Activated T-cell treated with anti-CD3 and anti-CD28 coated beads, Interleukin-2, amount 50 U/mL, for 4 hours (primary cell): ENCODE measurements around the gene TMEM259. TPM values are rescaled to one million over a fixed set of nuclear protein-coding genes. Genes with fewer than 3 reads are reported as not detected.

Source experiments
- ATAC-seq, 2 donors: fragments of 200-7000 bp; cut with Tn5 transposase; one replicate each; pipeline ENCODE4 v1.10.0; 2021
- DNase-seq: peaks from one replicate; pipeline ENCODE4 v3.0.0-alpha.2; 2020
- H3K27me3 Mint-ChIP-seq: one replicate; pipeline ENCODE4 v1.8.0; 2021; ENCODE audit warnings: low read depth, mixed read lengths
- H3K36me3 Mint-ChIP-seq: one replicate; pipeline ENCODE4 v1.8.0; 2022; ENCODE audit warnings: mixed read lengths; ENCODE audit not compliant: insufficient read depth
- H3K4me1 Mint-ChIP-seq: one replicate; pipeline ENCODE4 v1.8.0; 2021; ENCODE audit warnings: low read depth, mixed read lengths
- H3K4me3 Mint-ChIP-seq: one replicate; pipeline ENCODE4 v1.8.0; 2021; ENCODE audit warnings: mild to moderate bottlenecking, moderate library complexity, mixed read lengths
- H3K9me3 Mint-ChIP-seq: one replicate; pipeline ENCODE4 v1.8.0; 2021; ENCODE audit warnings: mixed read lengths
- total RNA-seq, 3 donors: library from RNA; stranded (reverse); gene quantifications; one replicate each; pipeline ENCODE4 v1.2.1, GENCODE V29; 2021

Gene TMEM259
- total RNA-seq, 3 donors from 2014 or later: 197 to 210 (median 204) TPM

DNA sequence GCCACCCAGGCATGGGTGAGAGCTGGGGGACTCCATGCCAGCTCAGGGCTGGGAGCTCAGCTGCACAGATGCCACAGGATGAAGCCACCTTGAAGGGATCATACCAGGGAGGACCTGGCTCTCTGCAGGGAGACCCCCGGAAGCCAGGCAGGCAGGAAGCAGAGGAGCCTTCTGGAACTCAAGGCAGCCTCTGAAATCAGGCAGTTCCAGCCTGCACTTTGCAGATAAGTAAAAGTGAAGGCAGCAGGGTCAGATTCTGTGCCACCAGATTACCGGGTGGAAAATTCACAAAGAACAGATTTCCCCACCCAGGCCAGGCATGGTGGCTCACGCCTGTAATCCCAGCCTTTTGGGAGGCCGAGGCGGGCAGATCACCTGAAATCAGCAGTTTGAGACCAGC is 2.5 kb downstream of the TMEM259 start:
- Mint-ChIP-seq H3K4me3 (peak overlapping the region; percentile 92), H3K4me1 (peaks cover 37% of the 10 kb centered on the region), H3K9me3 (no peaks in the 10 kb centered on the region), H3K36me3 (peaks cover 2% of the 10 kb centered on the region), H3K27me3 (no peaks in the 10 kb centered on the region)
- DNase-seq (no peak), ATAC-seq (no peak)

DNA sequence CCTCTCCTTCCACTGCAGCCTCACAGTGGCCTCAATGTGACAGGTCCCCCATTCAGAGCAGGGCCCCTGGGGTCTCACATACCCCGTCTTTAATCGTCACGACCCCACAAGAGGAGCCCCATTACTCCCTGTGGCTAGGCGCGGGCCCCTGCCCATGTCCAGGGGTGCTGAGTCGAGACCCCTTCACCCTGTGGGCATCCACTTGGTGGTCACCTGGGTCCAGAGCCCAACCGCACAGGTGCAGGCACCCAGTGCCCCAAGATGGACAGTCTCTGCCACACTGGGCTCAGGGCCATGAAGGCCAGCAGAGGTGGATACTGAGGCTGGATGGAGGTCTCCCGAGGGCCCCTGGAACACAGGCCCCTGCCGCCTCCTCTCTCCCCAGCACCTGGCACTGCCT is 3.0 kb downstream of the TMEM259 start:
- Mint-ChIP-seq H3K9me3 (no peaks in the 10 kb centered on the region), H3K36me3 (peaks cover 2% of the 10 kb centered on the region), H3K27me3 (no peaks in the 10 kb centered on the region), H3K4me1 (peaks cover 37% of the 10 kb centered on the region), H3K4me3 (peak overlapping the region; percentile 92)
- ATAC-seq: no peak
- DNase-seq: no peak

DNA sequence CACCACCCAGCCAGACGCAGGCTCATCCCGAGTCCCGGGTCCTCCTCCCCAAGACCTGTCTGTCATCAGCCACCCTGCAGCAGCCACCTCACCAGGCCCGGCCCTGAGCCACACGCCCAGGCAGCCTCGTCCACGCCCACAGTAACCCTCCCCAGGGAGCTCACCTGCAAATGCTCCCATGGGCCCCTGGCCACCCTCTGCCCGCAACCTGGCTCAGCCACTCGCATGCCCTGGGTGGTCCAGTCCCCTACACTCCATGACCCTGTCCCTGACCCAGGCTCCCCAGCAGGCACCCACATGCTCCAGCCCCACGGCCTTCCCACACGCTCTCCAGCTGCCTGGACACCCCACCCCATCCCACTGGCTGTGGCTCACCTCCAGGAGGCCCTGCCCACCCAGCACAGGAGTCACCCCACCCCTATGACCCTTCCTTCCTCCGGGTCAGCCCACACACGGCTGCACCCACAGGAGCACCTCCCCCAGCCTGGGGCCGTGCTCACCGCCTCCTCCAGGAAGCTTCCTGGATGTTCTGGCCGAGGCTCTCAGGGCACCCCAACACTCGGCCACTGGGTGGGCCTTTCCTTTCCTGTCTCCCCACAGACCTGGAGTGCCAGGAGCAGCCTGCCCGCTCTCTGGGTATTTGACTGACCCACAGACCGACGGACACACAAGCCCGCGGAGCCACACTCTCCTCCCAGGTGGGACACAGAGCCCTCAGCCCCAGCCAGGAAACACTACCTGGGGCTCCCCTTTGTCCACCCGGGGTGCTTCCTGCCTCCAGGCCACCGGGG is 3.6 kb downstream of the TMEM259 start:
- H3K27me3 Mint-ChIP-seq: no peaks in the 10 kb centered on the region
- DNase-seq (no peak), ATAC-seq (no peak)
- peak overlapping the region; percentile 92 for H3K4me3 Mint-ChIP-seq
- H3K4me1 Mint-ChIP-seq: peaks cover 37% of the 10 kb centered on the region
- H3K36me3 Mint-ChIP-seq: peaks cover 2% of the 10 kb centered on the region
- no peaks in the 10 kb centered on the region for H3K9me3 Mint-ChIP-seq

DNA sequence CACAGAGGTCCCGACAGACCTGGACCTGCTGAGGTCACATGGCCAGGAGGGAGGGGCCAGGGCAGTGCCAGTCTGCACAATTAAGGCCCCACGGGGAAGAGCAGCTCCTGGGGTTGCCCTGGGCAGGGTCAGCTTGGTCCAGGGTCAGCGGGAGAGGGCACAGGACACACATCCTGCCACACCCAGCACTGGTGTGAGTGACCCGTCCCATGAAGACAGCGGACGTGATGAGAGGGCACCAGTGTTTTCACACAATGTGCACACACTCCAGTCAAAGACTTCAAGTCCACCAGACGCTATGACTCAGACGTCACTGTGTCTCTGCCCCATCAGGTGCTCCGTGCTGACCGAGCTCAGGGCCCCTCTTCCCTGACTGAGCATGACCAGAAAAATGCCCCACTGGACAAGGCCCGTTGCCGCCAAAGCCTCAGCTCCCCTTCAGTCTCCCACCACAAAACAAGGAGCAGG is 4.2 kb downstream of the TMEM259 start:
- ATAC-seq: no peak
- DNase-seq: no peak
- peaks cover 2% of the 10 kb centered on the region for H3K36me3 Mint-ChIP-seq
- peaks cover 35% of the 10 kb centered on the region for H3K4me1 Mint-ChIP-seq
- H3K27me3 Mint-ChIP-seq: no peaks in the 10 kb centered on the region
- H3K4me3 Mint-ChIP-seq: peak overlapping the region; percentile 56
- no peaks in the 10 kb centered on the region for H3K9me3 Mint-ChIP-seq

DNA sequence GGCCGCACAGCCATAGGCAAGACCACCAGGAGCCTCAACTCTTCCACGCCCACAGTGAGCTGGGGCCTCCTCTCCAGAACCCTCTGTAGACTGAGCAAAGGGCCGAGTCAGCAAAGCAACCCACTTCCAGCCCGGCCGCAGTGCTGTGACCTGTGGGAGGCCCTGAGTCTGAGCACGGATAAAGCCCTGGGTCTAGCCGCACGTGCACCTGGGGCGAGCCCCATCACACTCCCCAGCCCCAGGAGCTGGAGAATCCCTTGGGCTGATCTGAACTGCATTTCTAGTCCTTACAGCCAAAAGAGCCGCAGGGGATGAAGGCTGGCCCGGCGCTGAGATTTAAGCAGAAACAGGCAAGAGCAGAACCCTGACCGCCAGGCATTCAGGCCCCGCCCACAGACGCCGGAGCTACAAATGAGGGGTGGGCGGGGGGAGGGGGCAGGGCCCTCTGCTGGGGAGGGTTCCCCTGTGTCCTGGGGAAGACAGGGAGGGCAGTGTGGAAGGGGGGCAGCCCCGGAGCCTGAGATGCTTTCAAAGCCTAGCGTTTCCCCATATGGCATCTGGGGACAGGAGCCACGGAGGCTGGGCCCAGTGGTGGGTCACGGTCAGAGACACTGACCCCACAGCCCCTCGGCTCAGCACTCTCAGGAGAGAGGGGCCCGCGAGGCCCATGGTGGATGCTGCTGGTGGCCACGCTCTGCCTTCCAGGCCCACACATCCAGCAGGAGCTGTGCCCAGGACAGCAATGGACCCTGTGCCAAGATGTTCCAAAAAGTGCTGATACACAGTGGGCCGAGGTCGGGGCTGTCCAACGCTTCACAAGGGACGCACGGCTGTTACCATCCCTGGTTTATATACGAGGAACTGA is 4.9 kb downstream of the TMEM259 start:
- Mint-ChIP-seq H3K36me3 (peaks cover 2% of the 10 kb centered on the region), H3K4me3 (no peak overlapping the region), H3K9me3 (no peaks in the 10 kb centered on the region), H3K4me1 (peaks cover 33% of the 10 kb centered on the region), H3K27me3 (no peaks in the 10 kb centered on the region)
- DNase-seq: no peak
- ATAC-seq: no peak

DNA sequence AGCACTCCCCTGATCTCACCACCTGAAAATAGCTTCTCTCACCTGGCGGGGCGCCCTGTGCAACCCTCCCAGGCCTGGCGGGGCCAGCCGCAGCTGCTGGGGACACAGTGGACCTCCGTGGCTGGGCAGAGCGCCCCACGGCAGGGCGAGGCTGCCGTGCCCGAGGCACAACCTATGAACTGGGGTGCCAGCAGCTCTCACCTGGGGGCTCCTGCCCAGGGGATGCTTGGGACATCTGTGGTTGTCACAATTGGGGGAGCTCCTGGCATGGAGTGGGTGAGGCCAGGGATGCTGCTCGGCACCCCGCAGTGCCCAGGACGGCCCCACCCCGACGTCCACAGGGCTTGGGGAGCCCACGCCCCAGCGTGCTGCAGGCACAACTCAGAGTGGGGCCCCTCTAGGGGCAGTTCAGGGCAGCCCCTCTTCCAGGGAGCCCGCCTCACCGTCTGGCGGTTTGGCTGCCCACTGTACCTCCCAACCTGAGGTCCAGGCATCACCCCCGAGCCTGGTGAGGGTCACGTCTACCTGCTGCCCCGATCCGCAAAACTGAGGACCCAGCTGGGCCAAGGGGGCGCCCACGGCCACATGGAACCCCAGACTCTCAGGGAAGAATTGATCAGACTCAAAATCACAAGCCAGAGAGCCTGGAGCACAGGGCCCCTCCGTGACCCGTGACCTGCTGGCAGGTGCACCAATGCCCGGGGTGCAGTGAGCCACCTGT is 5.7 kb downstream of the TMEM259 start:
- Mint-ChIP-seq H3K36me3 (peaks cover 2% of the 10 kb centered on the region), H3K27me3 (no peaks in the 10 kb centered on the region)

DNA sequence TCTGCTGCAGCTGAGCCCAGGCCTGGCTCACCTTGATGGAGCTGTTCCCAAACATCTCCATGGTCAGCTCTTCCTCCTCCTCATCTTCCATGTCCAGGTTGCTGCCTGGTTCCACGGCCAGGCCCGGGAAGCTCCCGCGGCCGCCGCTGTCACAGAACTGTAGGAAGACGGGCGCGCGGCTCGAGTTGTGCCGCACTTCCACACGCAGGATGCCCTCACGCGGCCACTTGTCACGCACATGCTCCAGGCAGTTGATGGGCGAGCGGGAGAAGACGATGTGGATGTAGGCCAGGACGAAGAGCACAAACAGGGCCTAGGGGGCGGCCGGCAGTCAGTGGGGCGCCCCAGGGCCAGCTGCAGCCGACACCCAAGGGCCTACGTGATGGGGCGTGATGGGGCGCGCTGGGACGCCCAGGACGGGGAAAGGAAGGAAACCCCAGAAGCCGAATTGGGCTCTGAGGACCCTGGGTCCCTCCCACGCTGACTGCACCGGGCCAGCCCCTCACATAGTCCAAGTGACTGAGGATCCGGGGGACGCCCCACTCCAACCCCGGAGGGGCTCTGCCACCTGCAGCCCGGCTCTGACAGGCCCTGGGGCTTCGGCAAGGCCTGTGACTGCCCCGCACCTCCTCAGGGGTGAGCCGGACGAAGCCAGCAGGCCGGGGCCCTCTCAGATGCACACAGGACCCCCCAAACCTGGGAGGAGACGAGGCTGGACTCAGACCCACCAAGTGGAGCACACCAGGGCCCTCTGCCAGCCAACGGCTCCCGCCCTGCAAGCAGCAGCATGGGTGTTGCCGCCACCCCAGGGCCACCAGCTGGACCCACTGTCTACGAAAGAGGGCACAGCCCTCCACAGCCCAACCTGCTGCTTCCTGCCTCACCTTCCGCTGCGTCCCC is 6.5 kb downstream of the TMEM259 start:
- Mint-ChIP-seq H3K27me3 (no peaks in the 10 kb centered on the region), H3K4me3 (no peak overlapping the region), H3K36me3 (peaks cover 2% of the 10 kb centered on the region), H3K4me1 (peaks cover 30% of the 10 kb centered on the region), H3K9me3 (no peaks in the 10 kb centered on the region)
- ATAC-seq: no peak
- no peak for DNase-seq

More for the DNA sequence above, 5.7 kb downstream of the TMEM259 start:
- H3K4me3 Mint-ChIP-seq: no peak overlapping the region
- H3K4me1 Mint-ChIP-seq: peaks cover 33% of the 10 kb centered on the region
- ATAC-seq (no peak), DNase-seq (no peak)
- no peaks in the 10 kb centered on the region for H3K9me3 Mint-ChIP-seq

DNA sequence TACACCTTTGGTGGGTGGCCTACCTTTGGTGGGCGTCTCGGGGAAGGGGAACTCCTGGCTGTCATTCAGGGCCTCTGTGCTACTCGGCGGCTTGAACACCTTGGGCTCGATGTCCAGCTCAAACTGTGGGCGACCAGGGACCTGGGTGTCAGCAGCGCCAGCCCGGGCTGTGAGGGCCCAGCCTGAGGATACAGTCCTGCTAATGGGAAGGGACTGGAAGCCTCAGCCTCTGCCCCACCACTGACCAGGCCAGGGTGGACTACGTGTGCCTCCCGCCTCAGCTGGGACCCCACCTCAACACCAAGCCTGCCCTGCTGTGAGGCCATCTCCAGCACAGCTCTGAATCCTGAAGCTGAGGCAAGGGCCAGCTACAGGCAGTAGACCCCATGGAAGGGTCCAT is 7.7 kb downstream of the TMEM259 start:
- Mint-ChIP-seq H3K36me3 (peaks cover 2% of the 10 kb centered on the region), H3K27me3 (no peaks in the 10 kb centered on the region), H3K4me1 (peaks cover 20% of the 10 kb centered on the region), H3K4me3 (no peak overlapping the region), H3K9me3 (no peaks in the 10 kb centered on the region)
- ATAC-seq (no peak), DNase-seq (no peak)

DNA sequence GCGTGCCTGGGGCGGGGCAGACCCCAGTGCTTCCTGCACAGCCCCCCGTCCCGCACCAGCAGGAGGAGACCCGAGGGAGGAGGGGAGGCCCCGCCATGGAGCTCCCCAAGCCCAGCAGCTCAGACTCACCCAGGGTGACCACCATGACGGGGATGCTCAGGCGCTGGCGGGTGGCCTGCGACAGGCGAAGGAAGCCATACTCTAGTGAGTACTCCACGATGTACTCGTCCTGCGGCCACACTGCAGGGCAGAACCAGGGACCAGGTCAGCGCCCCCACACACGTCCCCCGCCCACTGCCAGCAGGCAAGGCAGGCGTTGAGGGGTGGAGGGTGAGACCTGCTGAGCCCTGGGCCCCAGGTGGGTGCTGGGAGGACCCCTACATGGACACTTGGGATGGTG is 8.6 kb downstream of the TMEM259 start:
- DNase-seq: no peak
- no peaks in the 10 kb centered on the region for H3K9me3 Mint-ChIP-seq
- H3K4me1 Mint-ChIP-seq: peaks cover 11% of the 10 kb centered on the region
- peaks cover 2% of the 10 kb centered on the region for H3K36me3 Mint-ChIP-seq
- ATAC-seq: no peak
- H3K4me3 Mint-ChIP-seq: no peak overlapping the region
- no peaks in the 10 kb centered on the region for H3K27me3 Mint-ChIP-seq

DNA sequence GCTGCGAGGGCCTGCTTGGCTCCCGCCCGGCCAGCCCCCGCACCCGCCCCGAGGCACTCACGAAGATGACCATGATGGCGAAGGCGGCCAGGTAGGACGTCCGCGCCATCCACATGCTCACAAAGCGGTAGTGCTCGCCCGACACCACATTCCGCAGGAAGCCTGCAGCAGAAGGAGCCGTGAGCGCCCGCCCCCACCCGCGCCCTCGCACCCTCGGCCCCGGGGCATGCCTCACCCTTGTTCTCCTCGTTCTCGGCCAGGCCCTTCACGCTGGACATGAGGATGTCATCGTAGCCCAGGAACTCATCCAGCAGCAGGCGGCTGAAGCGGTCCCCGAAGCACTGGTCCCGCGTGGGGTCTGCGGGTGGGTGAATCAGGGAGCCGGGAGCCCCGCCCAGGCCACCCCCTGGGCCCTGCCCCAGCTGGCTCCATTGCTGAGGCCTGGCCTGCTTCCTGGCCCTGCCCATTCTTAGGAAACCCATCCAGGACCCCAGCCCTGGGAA is 9.0 kb downstream of the TMEM259 start:
- Mint-ChIP-seq H3K9me3 (no peaks in the 10 kb centered on the region), H3K27me3 (no peaks in the 10 kb centered on the region), H3K4me3 (no peak overlapping the region), H3K4me1 (peaks cover 6% of the 10 kb centered on the region), H3K36me3 (peaks cover 3% of the 10 kb centered on the region)
- ATAC-seq (no peak), DNase-seq (no peak)

DNA sequence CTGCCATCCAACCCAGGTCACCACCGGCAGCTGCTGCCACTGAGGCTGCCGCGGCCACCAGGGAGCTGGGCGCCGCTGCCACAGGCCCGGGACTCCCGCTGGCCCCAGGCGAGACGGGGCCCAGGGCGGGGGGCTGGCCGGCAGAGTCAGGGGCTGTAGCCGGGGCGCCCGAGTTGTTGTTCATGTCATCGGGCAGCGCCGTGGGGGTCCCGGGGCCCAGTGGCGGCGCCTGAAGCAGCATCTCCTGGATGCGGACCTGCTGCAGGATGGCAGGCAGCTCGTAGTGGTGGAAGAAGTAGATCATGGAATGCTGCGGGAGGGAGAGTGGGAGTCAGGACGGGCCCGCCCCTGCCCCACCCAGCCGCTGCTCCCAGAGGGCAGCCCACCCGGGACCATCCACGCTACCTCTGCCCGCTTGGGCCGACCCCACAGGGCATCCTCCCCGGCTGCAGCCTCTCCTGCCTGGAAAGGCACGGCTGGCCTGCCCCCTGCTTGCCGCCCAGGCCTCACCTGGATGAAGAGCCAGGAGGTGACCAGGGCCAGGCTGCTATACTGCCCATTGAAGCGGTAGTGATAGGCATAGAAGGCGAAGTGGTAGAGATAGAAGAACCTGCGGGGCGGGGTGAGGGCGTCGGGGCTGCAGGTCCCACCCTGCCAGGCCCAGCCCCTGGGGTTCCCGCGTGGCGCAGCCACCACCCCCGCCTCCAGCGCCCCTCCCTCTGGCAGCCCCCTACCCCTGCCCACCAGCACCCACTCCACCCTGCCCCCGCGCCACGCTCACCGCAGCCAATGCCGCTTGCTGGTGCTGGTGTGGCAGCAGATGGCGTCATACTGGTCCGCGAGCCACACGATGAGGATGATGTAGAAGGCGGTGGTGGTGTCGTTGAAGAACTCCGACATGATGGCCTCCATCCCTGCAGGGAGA is 10.1 kb downstream of the TMEM259 start:
- Mint-ChIP-seq H3K9me3 (no peaks in the 10 kb centered on the region), H3K27me3 (no peaks in the 10 kb centered on the region), H3K4me1 (peaks cover 1% of the 10 kb centered on the region), H3K4me3 (no peak overlapping the region), H3K36me3 (peaks cover 2% of the 10 kb centered on the region)
- no peak for DNase-seq
- no peak for ATAC-seq

DNA sequence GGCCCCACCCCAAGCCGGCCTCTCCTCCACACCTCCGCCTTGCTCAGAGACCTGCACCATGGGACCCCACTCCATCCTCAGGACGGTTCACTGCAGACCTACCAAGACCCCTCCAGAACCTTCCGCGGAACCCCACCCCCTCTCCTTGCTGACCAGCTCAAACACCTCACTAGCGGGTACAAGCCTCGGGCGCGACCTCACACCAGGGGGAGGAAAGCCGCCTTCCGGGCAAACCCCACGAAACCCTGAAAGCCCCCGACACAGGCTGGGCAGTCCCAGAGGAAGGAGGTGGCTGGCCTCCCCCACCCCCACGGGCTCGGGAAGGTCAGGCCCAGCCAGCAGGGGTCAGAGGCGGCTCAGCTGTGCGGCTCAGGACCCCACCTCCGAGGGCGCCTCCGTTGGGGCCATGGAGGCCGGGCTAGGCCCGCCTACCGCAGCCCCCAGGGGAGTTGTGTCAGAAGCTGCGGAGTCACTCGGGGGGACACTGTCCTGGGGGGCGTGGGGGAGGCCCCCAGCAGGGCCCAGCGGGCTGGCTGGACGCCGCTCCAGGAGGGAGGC is 10.9 kb downstream of the TMEM259 start:
- H3K4me3 Mint-ChIP-seq: no peak overlapping the region
- peaks cover 2% of the 10 kb centered on the region for H3K36me3 Mint-ChIP-seq
- no peaks in the 10 kb centered on the region for H3K27me3 Mint-ChIP-seq
- ATAC-seq (no peak), DNase-seq (no peak)
- H3K4me1 Mint-ChIP-seq: no peaks in the 10 kb centered on the region
- no peaks in the 10 kb centered on the region for H3K9me3 Mint-ChIP-seq
